ENCODE results near the gene DCTN4. TPM values are rescaled to one million over a fixed set of nuclear protein-coding genes. Genes with fewer than 3 reads are reported as not detected.

The DCTN4 gene
- total RNA-seq, 2 experiments from 2014 or later: 41.9 to 46.1 TPM

- DNase-seq (no peak), ATAC-seq (no peak)
- Mint-ChIP-seq H3K36me3 (peaks cover 12% of the 10 kb centered on the region), H3K4me1 (peaks cover 6% of the 10 kb centered on the region), H3K9me3 (ENCODE audit: low read depth) (no peaks in the 10 kb centered on the region), H3K4me3 (no peak overlapping the region), H3K27me3 (no peaks in the 10 kb centered on the region), H3K27ac (no peak overlapping the region)
- CTCF ChIA-PET: interaction anchor here (0.8 to 6.1 kb wide), 5 partner anchors 10 to 143 kb away, joined by 3 to 73 read pairs (median 3); partner anchors contain the start of genes DCTN4 and SMIM3
Measured at GRCh38 chr5:150703762-150704161, 55.1 kb downstream of the DCTN4 start.

GRCh38 chr5:150700594-150701377, 58.0 kb downstream of the DCTN4 start, which contains the start of gene RBM22:
Gene RBM22, minus strand, starts transcription at chr5:150701062. Its CDS starts 77 bp downstream, at chr5:150700985.
- no peak within 1 kb of the TSS for H3K27ac Mint-ChIP-seq
- no peaks in the 10 kb centered on the region for H3K9me3 Mint-ChIP-seq (ENCODE audit: low read depth)
- H3K4me1 Mint-ChIP-seq: peaks cover 7% of the 10 kb centered on the region
- H3K36me3 Mint-ChIP-seq: peaks cover 17% of the 10 kb centered on the region
- H3K4me3 Mint-ChIP-seq: no peak within 1 kb of the TSS
- DNase-seq: peak; percentile 95
- ATAC-seq: peak; percentile 97
- CTCF ChIA-PET: interaction anchor here (0.7 to 6.1 kb wide), 33 partner anchors 9 to 552 kb away, joined by 3 to 73 read pairs (median 5); partner anchors contain the start of genes DCTN4, GM2A, IRGM and SMIM3
- H3K27me3 Mint-ChIP-seq: no peaks in the 10 kb centered on the region

- no peak for DNase-seq
- Mint-ChIP-seq H3K27ac (no peak overlapping the region), H3K4me3 (no peak overlapping the region), H3K36me3 (peaks cover 19% of the 10 kb centered on the region), H3K4me1 (peaks cover 7% of the 10 kb centered on the region), H3K9me3 (ENCODE audit: low read depth) (no peaks in the 10 kb centered on the region), H3K27me3 (no peaks in the 10 kb centered on the region)
- ATAC-seq: no peak
- CTCF ChIA-PET: interaction anchor here (0.7 to 6.1 kb wide), 31 partner anchors 9 to 552 kb away, joined by 3 to 73 read pairs (median 5); partner anchors contain the start of genes DCTN4, GM2A, IRGM and SMIM3
Measured at GRCh38 chr5:150700246-150700593, 58.6 kb downstream of the DCTN4 start.

- Mint-ChIP-seq H3K36me3 (peaks cover 43% of the 10 kb centered on the region), H3K4me3 (no peak overlapping the region), H3K9me3 (ENCODE audit: low read depth) (no peaks in the 10 kb centered on the region), H3K27ac (no peak overlapping the region), H3K27me3 (no peaks in the 10 kb centered on the region), H3K4me1 (peaks cover 2% of the 10 kb centered on the region)
- ATAC-seq: no peak
- no peak for DNase-seq
- CTCF ChIA-PET: no interaction called here
Measured at GRCh38 chr5:150694612-150695011, 64.2 kb downstream of the DCTN4 start.

- CTCF ChIA-PET: no interaction called here
Measured at GRCh38 chr5:150692276-150692675, 66.5 kb downstream of the DCTN4 start.

GRCh38 chr5:150690760-150691159, 68.1 kb downstream of the DCTN4 start:
- no peak overlapping the region for H3K4me3 Mint-ChIP-seq
- ATAC-seq (no peak), DNase-seq (no peak)
- H3K27me3 Mint-ChIP-seq: no peaks in the 10 kb centered on the region
- no peaks in the 10 kb centered on the region for H3K4me1 Mint-ChIP-seq
- peaks cover 39% of the 10 kb centered on the region for H3K36me3 Mint-ChIP-seq
- CTCF ChIA-PET: no interaction called here
- H3K27ac Mint-ChIP-seq: no peak overlapping the region
- no peaks in the 10 kb centered on the region for H3K9me3 Mint-ChIP-seq (ENCODE audit: low read depth)

More at GRCh38 chr5:150692276-150692675, 66.5 kb downstream of the DCTN4 start:
- Mint-ChIP-seq H3K4me3 (no peak overlapping the region), H3K36me3 (peaks cover 45% of the 10 kb centered on the region), H3K9me3 (ENCODE audit: low read depth) (no peaks in the 10 kb centered on the region), H3K27me3 (no peaks in the 10 kb centered on the region), H3K4me1 (no peaks in the 10 kb centered on the region), H3K27ac (no peak overlapping the region)
- ATAC-seq (no peak), DNase-seq (no peak)

GRCh38 chr5:150689120-150689519, 69.7 kb downstream of the DCTN4 start:
- Mint-ChIP-seq H3K36me3 (peaks cover 28% of the 10 kb centered on the region), H3K4me3 (no peak overlapping the region), H3K4me1 (no peaks in the 10 kb centered on the region), H3K9me3 (ENCODE audit: low read depth) (no peaks in the 10 kb centered on the region), H3K27me3 (no peaks in the 10 kb centered on the region), H3K27ac (no peak overlapping the region)
- no peak for ATAC-seq
- CTCF ChIA-PET: no interaction called here
- no peak for DNase-seq

GRCh38 chr5:150676578-150676977, 82.2 kb downstream of the DCTN4 start:
- H3K9me3 Mint-ChIP-seq (ENCODE audit: low read depth): no peaks in the 10 kb centered on the region
- CTCF ChIA-PET: no interaction called here
- H3K36me3 Mint-ChIP-seq: no peaks in the 10 kb centered on the region
- peaks cover 8% of the 10 kb centered on the region for H3K27me3 Mint-ChIP-seq
- peaks cover 4% of the 10 kb centered on the region for H3K4me1 Mint-ChIP-seq
- H3K4me3 Mint-ChIP-seq: no peak overlapping the region
- ATAC-seq: no peak
- no peak overlapping the region for H3K27ac Mint-ChIP-seq
- DNase-seq: no peak

- ATAC-seq: no peak
- Mint-ChIP-seq H3K36me3 (no peaks in the 10 kb centered on the region), H3K27me3 (peaks cover 23% of the 10 kb centered on the region), H3K4me3 (no peak overlapping the region), H3K4me1 (peaks cover 4% of the 10 kb centered on the region), H3K27ac (no peak overlapping the region), H3K9me3 (ENCODE audit: low read depth) (no peaks in the 10 kb centered on the region)
- CTCF ChIA-PET: interaction anchor here (0.8 kb wide), 1 partner anchor 34 kb away, joined by 3 read pairs; no protein-coding TSS in a partner anchor
- DNase-seq: no peak
Measured at GRCh38 chr5:150675069-150675468, 83.7 kb downstream of the DCTN4 start.

- CTCF ChIA-PET: no interaction called here
- Mint-ChIP-seq H3K27me3 (peaks cover 25% of the 10 kb centered on the region), H3K4me3 (no peak overlapping the region), H3K27ac (no peak overlapping the region), H3K36me3 (no peaks in the 10 kb centered on the region), H3K9me3 (ENCODE audit: low read depth) (no peaks in the 10 kb centered on the region), H3K4me1 (peaks cover 4% of the 10 kb centered on the region)
- no peak for ATAC-seq
- no peak for DNase-seq
Measured at GRCh38 chr5:150674341-150674821, 84.4 kb downstream of the DCTN4 start.

GRCh38 chr5:150672884-150673275, 85.9 kb downstream of the DCTN4 start:
- CTCF ChIA-PET: interaction anchor here (0.9 to 1.3 kb wide), 2 partner anchors 10 to 12 kb away, joined by 3 read pairs; no protein-coding TSS in a partner anchor
- H3K36me3 Mint-ChIP-seq: no peaks in the 10 kb centered on the region
- H3K4me1 Mint-ChIP-seq: peaks cover 4% of the 10 kb centered on the region
- H3K4me3 Mint-ChIP-seq: no peak overlapping the region
- no peak for ATAC-seq
- DNase-seq: no peak
- H3K27ac Mint-ChIP-seq: no peak overlapping the region
- peaks cover 25% of the 10 kb centered on the region for H3K27me3 Mint-ChIP-seq
- no peaks in the 10 kb centered on the region for H3K9me3 Mint-ChIP-seq (ENCODE audit: low read depth)

GRCh38 chr5:150672237-150672883, 86.5 kb downstream of the DCTN4 start:
- Mint-ChIP-seq H3K4me3 (peak overlapping the region; percentile 65), H3K36me3 (no peaks in the 10 kb centered on the region), H3K4me1 (peaks cover 4% of the 10 kb centered on the region), H3K27me3 (peaks cover 25% of the 10 kb centered on the region), H3K27ac (no peak overlapping the region), H3K9me3 (ENCODE audit: low read depth) (no peaks in the 10 kb centered on the region)
- ATAC-seq (peak; percentile 62), DNase-seq (peak; percentile 43)
- CTCF ChIA-PET: interaction anchor here (0.9 to 1.3 kb wide), 3 partner anchors 9 to 12 kb away, joined by 3 to 4 read pairs (median 3); partner anchors contain the start of gene MYOZ3

- no peaks in the 10 kb centered on the region for H3K9me3 Mint-ChIP-seq (ENCODE audit: low read depth)
- no peak overlapping the region for H3K27ac Mint-ChIP-seq
- H3K36me3 Mint-ChIP-seq: no peaks in the 10 kb centered on the region
- H3K4me3 Mint-ChIP-seq: peak overlapping the region; percentile 65
- H3K27me3 Mint-ChIP-seq: peaks cover 25% of the 10 kb centered on the region
- ATAC-seq (peak; percentile 64), DNase-seq (peak; percentile 36)
- CTCF ChIA-PET: interaction anchor here (1.0 to 1.3 kb wide), 4 partner anchors 8 to 107 kb away, joined by 3 to 4 read pairs (median 3); partner anchors contain the start of genes MYOZ3 and SMIM3
- H3K4me1 Mint-ChIP-seq: peaks cover 4% of the 10 kb centered on the region
Measured at GRCh38 chr5:150671509-150672236, 87.1 kb downstream of the DCTN4 start.
